Activated CD4-positive, alpha-beta T cell treated with anti-CD3 and anti-CD28 coated beads, Interleukin-2, Interleukin-4, amounts not matched to agents 100 ng/mL and 50 ng/mL, durations not matched to agents 16 hours and 8 hours (primary cell): ENCODE measurements around the gene DMPK.
"Not testable (repeated sequence)": the region's sequence is repeated elsewhere in the genome, so short reads cannot be mapped to it uniquely, and the experiment has no call there.

Experiments
- DNase-seq: peaks from one replicate; pipeline ENCODE4 v3.0.0-alpha.2; 2020; ENCODE audit warnings: low spot score

DMPK gene

DNA sequence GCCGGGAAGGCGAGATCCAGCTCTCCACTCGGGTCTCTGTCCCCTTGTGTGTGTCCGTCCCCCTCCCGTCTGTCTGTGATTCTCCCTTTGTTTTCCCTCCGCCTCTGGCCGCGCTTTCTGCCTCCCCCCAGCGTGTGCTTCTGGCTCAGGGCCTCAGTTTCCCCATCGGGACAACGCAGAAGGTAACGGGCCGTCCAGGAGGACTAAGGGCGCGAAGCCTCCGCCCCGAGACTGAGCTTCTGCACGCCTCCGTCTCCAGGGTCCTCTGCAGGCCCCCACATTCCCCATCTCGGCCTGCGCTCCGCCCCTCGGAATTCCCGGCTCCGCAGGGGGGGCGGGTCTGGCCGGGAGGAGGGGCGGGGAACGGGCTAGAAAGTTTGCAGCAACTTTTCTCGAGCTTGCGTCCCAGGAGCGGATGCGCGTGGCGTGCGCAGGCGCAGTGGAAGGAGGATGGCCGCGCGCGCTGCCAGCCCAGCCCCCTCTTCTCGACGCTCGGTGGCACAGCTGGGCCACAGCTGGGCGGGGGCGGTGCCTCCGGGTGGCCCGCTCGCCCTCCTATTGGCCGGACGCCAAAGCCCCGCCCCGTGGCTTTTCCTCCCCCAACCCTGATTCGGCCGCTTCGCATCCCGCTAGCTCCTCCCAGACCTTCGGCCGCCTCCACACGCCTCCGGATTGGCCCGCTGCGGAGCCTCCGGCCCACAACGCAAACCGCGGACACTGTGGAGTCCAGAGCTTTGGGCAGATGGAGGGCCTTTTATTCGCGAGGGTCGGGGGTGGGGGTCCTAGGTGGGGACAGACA, 13.1 kb downstream of the DMPK start, which contains the start of gene SIX5:
TSS of gene SIX5 (minus strand) at position 269 of the 799 bp plus-strand sequence. CDS start 408 bp downstream, outside the sequence.
- peak; percentile 97 for DNase-seq

GRCh38 chr19:45768655-45768983, 13.7 kb downstream of the DMPK start:
- DNase-seq, result peak; percentile 27

GRCh38 chr19:45767881-45768654, 14.2 kb downstream of the DMPK start:
- no peak for DNase-seq

GRCh38 chr19:45767410-45767880, 14.8 kb downstream of the DMPK start:
- no peak for DNase-seq

GRCh38 chr19:45766869-45767346, 15.4 kb downstream of the DMPK start:
- no peak for DNase-seq

DNA sequence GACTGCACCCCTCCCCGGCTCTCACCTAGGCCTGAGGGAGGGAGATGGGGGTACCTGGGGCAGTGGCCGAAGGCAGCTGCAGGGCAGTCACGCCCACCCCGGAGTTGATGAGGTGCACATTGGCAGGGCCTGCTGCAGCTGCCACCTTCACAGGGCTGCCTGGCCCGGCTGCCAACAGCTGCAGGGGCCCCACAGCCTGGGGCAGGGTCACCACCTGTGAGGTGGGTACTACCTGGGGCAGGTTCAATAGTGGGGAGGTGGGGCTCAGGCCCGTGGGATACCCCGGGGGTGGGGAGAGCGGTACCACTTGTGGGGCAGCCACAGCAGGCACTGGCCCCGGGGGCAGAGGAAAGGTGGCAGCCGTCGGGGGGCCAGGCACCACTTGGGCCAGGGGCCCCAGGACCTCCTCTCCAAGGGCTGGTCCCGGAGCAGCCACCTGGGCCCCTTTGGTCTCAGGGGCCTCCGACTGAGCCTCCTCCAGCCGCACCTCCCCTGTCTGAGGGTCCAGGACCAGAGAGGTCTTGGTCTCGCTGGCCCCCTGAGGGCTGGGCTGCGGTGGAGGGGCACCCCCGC, 15.9 kb downstream of the DMPK start:
- DNase-seq, result no peak

DNA sequence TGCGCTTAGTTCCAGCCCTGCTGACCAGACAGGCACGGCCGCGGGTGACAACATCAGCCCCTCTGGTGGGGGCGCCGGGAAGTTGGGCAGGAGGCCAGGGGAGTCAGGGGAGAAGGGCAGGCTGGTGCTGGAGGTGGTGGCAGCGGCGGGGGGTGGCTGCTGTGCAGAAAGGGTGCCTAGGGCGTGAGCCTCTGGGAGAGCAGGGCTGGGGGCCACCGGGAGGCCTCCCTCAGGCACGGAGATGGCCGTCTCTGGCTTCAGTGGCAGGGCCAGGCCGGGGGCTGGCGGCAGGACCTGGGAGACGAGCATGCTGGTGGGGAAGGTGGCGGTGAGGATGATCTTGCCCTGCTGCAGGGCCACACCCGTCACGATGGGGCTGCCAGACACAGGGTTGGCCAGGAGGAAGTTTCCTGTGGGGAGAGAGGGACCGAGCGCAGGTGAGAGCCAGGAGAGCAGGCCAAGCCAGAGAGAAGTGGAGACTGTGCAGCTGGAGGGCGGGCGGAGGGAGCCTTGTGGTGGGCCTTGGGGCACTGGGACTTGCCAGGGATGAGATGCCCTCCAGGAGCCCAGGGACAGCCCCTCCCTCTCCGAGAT, 16.5 kb downstream of the DMPK start:
- DNase-seq, result no peak

DNA sequence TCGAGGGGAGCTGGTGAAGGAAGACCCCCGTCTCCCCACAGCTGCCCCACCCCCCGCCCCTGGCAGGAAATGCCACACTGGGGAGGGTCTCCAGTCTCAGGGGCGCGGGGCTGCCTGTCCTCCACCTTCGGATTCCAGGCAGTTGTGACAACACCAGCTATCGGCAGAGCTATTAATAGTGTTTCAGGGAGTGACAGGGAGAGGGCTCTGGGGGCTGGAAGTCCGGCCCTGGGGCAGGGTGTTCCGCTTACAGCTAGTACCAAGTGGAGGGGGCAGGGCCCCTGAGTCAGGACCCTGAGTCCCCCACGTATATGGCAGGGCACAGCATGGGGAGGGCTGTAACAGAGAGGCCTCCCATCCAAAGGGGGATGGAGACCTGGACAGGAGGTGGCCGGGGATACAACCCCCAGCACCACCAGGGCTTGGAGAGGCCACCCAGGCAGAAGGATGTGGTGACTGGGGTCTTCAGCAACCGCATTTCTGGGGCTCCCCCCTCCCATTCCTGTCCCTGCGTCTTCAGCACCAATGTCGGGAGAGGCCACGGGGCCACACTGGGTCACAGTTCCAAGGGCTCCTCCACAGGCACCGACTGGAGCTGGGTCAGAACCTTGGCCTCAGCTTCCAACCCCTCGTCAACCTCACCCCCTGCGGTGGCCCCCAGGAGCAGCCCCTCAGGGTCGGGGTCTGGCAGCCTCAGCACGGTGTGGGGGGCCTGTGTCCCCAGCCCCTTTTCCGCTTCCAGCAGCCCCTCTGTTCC, 17.2 kb downstream of the DMPK start:
- DNase-seq, result no peak

- no peak for DNase-seq
Measured at GRCh38 chr19:45764475-45764874, 17.8 kb downstream of the DMPK start.

GRCh38 chr19:45763691-45764294, 18.5 kb downstream of the DMPK start:
- DNase-seq, result no peak

DNA sequence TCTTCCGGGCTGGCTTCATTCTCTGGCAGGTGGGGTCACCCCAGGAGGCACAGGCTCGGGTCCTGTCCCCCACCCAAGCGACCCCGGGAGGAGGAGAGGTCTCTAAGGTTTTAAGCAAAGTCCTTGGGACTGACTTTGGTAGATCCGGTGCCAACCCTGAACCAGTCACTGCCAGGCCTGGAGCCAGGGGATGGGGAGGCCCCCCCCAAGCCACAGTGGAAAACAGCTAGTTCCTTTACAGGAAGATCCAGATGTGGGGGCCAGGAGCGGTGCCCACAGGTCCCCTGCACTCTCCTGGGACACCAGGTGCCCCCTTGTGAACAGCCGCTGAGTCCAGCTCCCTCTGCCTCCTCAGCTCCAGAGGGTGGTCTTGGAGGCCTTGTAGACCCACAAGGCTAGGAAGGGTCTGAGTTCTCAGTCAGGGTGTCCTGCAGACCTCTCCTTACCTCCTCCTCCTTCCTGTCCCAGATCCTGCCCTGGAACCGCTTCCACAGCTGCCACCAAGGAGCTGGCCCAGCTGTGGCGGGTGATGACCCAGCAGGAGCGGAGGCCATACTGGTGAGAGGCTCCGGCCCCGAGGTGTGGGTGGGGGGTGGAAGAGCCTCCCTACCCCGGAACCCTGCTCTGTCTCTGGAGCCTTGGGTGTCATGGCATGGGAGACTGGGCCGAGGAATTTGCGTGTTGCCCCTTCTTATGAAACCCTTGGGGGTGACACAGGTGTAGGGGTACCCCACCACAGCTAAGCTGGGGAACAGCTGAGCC, 19.2 kb downstream of the DMPK start:
- no peak for DNase-seq

DNA sequence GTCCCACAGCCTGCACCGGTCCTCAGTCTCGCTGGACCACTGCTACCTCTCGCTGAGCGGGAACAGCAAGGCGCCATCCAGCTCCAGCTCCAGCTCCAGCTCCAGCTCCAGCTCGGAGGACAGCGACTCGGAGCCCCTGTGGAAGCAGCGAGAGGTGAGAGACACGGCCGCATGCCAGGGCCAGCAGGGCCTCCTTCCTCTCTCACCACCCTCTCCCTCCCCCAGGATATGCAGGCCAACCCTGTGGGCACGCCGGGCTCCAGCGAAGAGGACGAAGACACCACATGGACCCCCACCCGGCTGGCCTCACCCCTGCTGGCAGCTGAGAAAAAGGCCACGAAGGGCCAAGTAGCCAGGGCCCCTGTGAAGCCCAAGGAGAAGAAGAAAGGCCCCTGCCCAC, 20.6 kb downstream of the DMPK start:
- DNase-seq, result no peak

- DNase-seq, result no peak
Measured at GRCh38 chr19:45758921-45759320, 23.4 kb downstream of the DMPK start.

- DNase-seq, result no peak
Measured at GRCh38 chr19:45757695-45758094, 24.6 kb downstream of the DMPK start.

GRCh38 chr19:45754323-45754722, 28.0 kb downstream of the DMPK start:
- no peak for DNase-seq

- DNase-seq, result no peak
Measured at GRCh38 chr19:45753548-45753947, 28.7 kb downstream of the DMPK start.

GRCh38 chr19:45752639-45753038, 29.7 kb downstream of the DMPK start:
- DNase-seq, result no peak

DNA sequence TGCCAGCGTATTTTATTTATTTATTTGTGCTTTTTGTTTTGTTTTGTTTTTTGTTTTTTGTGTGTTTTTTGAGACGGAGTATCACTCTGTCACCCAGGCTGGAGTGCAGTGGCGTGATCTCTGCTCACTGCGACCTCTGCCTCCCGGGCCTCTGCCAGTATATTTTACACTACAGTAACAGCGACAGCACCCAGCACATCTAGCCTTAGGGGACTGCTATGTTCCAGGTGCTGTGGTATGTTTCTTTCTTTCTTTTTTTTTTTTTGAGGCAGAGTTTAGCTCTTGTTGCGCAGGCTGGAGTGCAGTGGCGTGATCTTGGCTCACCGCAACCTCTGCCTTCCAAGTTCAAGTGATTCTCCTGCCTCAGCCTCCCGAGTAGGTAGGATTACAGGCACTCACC, 30.8 kb downstream of the DMPK start:
- not testable (repeated sequence) for DNase-seq

DNA sequence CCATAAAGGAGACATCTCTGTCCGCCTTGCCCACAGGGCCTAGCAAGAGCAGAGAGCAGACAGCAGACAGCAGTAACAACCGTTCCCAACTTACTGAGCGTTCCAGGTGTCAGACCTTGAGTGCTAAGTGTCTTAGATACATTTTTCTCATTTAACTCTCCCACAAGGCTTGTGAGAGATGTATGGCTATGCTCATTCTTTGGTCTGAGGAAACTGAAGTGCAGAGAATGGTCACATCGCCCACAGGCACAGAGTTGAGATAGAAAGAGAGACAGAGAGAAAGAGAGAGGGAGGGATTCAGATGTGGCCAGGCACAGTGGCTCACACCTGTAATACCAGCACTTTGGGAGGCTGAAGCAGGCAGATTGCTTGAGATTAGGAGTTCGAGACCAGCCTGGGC, 34.8 kb downstream of the DMPK start:
- no peak for DNase-seq

GRCh38 chr19:45746866-45747265, 35.4 kb downstream of the DMPK start:
- no peak for DNase-seq
